HEK293T (cell line): ENCODE results near the gene SARS1.
"Not testable (repeated sequence)": the region's sequence is repeated elsewhere in the genome, so short reads cannot be mapped to it uniquely, and the experiment has no call there.

Experiments
- CTCF ChIA-PET: fragments of 350-600 bp; formaldehyde crosslinking; extraction: SDS; loops from one replicate; lab custom pipeline; 2021; ENCODE audit warnings: antibody characterized with exemption, inconsistent platforms; lab: Yijun Ruan, JAX
- POLR2A ChIA-PET: fragments of 350-600 bp; formaldehyde crosslinking; extraction: SDS; loops from one replicate; lab custom pipeline; 2020; ENCODE audit warnings: antibody characterized with exemption, inconsistent platforms; lab: Yijun Ruan, JAX
- DNase-seq: peaks from one replicate; pipeline ENCODE4 v3.0.0; 2012; ENCODE audit warnings: mixed read lengths; ENCODE audit errors: extremely low spot score
- CTBP1 ChIP-seq: fragments of 450-650 bp; IDR thresholded peaks from 2 replicates; pipeline ENCODE4 v1.6.1; 2016; ENCODE audit warnings: borderline replicate concordance
- ELF4 ChIP-seq: fragments of 450-650 bp; IDR thresholded peaks from 2 replicates; pipeline ENCODE4 v1.6.1; 2017; ENCODE audit warnings: antibody characterized with exemption
- FOXM1 ChIP-seq: fragments of 450-650 bp; IDR thresholded peaks from 2 replicates; pipeline ENCODE4 v1.6.1; 2017; ENCODE audit warnings: mild to moderate bottlenecking, borderline replicate concordance
- HDGF ChIP-seq: fragments of 450-650 bp; IDR thresholded peaks from 2 replicates; pipeline ENCODE4 v1.6.1; 2017; ENCODE audit warnings: antibody characterized with exemption, borderline replicate concordance
- L3MBTL2 ChIP-seq: fragments of 450-650 bp; conservative IDR thresholded peaks from 2 replicates; pipeline ENCODE4 v1.6.1; 2016; ENCODE audit warnings: mild to moderate bottlenecking
- LEF1 ChIP-seq: fragments of 450-650 bp; IDR thresholded peaks from 2 replicates; pipeline ENCODE4 v1.6.1; 2017; ENCODE audit warnings: mild to moderate bottlenecking, borderline replicate concordance
- NFRKB ChIP-seq: fragments of 450-650 bp; IDR thresholded peaks from 2 replicates; pipeline ENCODE4 v1.6.1; 2016; ENCODE audit warnings: mild to moderate bottlenecking, moderate library complexity
- PKNOX1 ChIP-seq: fragments of 450-650 bp; IDR thresholded peaks from 2 replicates; pipeline ENCODE4 v1.6.1; 2016
- SUZ12 ChIP-seq: fragments of 450-650 bp; IDR thresholded peaks from 2 replicates; pipeline ENCODE4 v1.6.1; 2016; ENCODE audit warnings: mild to moderate bottlenecking
- ZNF384 ChIP-seq: fragments of 450-650 bp; IDR thresholded peaks from 2 replicates; pipeline ENCODE4 v1.6.1; 2016

SARS1 gene

DNA sequence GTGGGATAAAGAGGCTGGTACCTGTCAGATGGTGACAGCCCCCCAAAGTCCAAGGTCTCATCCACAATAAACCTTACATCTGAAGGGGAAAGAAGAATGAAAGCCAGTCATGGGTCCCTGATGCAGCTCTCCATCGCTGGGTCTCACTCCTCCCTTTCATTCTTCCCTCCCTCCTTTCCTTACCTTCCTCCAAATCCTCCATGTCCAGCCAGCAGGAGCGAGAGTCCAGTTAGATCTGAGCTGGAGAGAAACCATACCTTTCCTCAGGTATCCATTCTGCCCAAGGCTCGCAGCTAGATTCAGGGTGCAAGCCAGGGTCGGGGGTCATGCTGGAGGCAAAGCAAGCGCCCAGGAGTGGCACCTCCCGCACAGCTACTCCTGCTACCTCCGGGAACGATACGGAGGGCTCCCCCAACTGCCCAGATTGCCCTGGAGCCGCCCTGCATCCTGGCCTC, 68.8 kb downstream of the SARS1 start:
- TF ChIP-seq PKNOX1 (no peak), CTBP1 (no peak), NFRKB (no peak), SUZ12 (no peak)
- DNase-seq, result no peak
- ChIA-PET CTCF (interaction anchor here (0.6 to 2.1 kb wide), 6 partner anchors 108 to 259 kb away, joined by 3 to 7 read pairs (median 4); partner anchors contain the start of genes CYB561D1 and SORT1), POLR2A (interaction anchor here (0.6 to 2.1 kb wide), 26 partner anchors 10 to 248 kb away, joined by 3 to 18 read pairs (median 4); partner anchors contain the start of genes CELSR2, MYBPHL, SARS1 and SORT1)

DNA sequence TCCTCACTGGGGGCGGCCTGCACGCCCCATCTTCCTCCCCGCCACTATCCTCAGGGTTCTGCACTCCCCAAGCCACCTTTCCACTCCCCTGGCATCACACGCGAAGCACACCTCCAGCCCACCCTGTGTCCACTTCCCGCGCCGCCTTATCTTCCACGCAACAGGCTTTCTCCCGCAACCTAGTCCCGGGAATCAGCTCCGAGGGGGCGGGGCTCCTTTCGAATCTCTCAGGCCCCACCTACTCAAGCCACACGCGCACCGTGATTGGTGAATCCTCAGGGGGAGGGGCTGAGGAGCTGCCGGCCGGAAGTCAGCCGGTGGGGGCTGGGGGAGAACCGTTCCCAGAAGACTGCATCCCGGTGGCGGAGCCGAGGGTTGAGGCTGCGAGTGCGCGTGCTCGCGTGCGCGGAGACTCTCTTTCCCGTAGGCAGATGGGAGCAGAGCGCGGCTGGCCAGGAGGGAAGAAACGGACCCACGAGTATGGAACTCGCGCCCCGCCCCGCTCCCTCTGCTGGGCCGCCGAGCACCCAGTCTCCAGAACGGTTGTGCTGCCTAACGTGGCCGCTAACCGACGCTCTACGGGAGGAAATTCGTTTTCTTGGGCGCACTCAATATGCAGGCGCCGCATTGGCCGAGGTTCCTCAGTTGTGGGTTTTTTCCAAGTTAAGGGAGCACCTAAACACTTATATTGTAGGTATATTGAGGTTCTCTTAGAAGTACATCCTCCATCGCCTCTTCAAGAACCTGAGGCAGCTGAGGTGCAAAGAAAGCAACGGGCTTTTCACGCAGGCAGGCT, 69.4 kb downstream of the SARS1 start, which contains the start of gene PSRC1:
Gene PSRC1 (minus strand): TSS at position 194 of the 796 bp plus-strand sequence.
- peak; percentile 99 for DNase-seq
- ChIA-PET CTCF (interaction anchor here (0.6 to 2.1 kb wide), 7 partner anchors 29 to 210 kb away, joined by 3 to 7 read pairs (median 4); partner anchors contain the start of genes CYB561D1 and SORT1), POLR2A (interaction anchor here (0.6 to 2.1 kb wide), 26 partner anchors 10 to 247 kb away, joined by 3 to 18 read pairs (median 4); partner anchors contain the start of genes CELSR2, MYBPHL, SARS1 and SORT1)
- peak; percentile 83 for TF ChIP-seq L3MBTL2
- TF ChIP-seq FOXM1, result peak; percentile 85
- TF ChIP-seq HDGF, result no peak
- no peak for TF ChIP-seq ZNF384
- peak; percentile 68 for TF ChIP-seq ELF4

- TF ChIP-seq NFRKB, result no peak
- TF ChIP-seq ELF4, result no peak
- no peak for TF ChIP-seq LEF1
- no peak for DNase-seq
- ChIA-PET CTCF (interaction anchor here (1.6 to 2.1 kb wide), 2 partner anchors 114 to 207 kb away, joined by 5 to 7 read pairs; partner anchors contain the start of gene SORT1), POLR2A (interaction anchor here (1.5 to 2.1 kb wide), 6 partner anchors 12 to 141 kb away, joined by 3 to 18 read pairs (median 8); partner anchors contain the start of genes CELSR2 and SORT1)
Observed at GRCh38 chr1:109283748-109284600, 70.3 kb downstream of the SARS1 start.

- DNase-seq, POLR2A ChIA-PET, CTCF ChIA-PET: not testable (repeated sequence)
Observed at GRCh38 chr1:109286762-109287161, 73.0 kb downstream of the SARS1 start.
